ENCODE results near the gene ZBED6. TPM values are rescaled to one million over a fixed set of nuclear protein-coding genes. Genes with fewer than 3 reads are reported as not detected.
"Not testable (repeated sequence)": the region's sequence is repeated elsewhere in the genome, so short reads cannot be mapped to it uniquely, and the experiment has no call there.

The ZBED6 gene
- total RNA-seq, 1 donor from 2014 or later = 4.5 TPM

- DNase-seq (ENCODE audit: low read depth) = no peak
- TF ChIP-seq CTCF (IDR thresholded peaks at IDR 0.05; ENCODE audit: insufficient read depth, low read length, severe bottlenecking) = no peak
- no peak for FAIRE-seq
- H3K4me3 ChIP-seq (ENCODE audit: low read depth, low read length) = no peak overlapping the region
- H3K36me3 ChIP-seq (ENCODE audit: control insufficient read depth, insufficient read depth, low read length) = peaks cover 4% of the 10 kb centered on the region
- H3K27me3 ChIP-seq (ENCODE audit: control insufficient read depth, insufficient read depth, low read length) = no peaks in the 10 kb centered on the region
These were observed 18.3 kb downstream of the ZBED6 start for GRCh38 chr1:203813581-203814341.

GRCh38 chr1:203818399-203818798, 23.0 kb downstream of the ZBED6 start:
- H3K36me3 ChIP-seq (ENCODE audit: control insufficient read depth, insufficient read depth, low read length) = peaks cover 12% of the 10 kb centered on the region
- DNase-seq (ENCODE audit: low read depth) (no peak), FAIRE-seq (no peak)
- no peak overlapping the region for H3K4me3 ChIP-seq (ENCODE audit: low read depth, low read length)
- no peaks in the 10 kb centered on the region for H3K27me3 ChIP-seq (ENCODE audit: control insufficient read depth, insufficient read depth, low read length)
- no peak for TF ChIP-seq CTCF (IDR thresholded peaks at IDR 0.05; ENCODE audit: insufficient read depth, low read length, severe bottlenecking)

GRCh38 chr1:203823306-203823705, 27.9 kb downstream of the ZBED6 start:
- no peak overlapping the region for H3K4me3 ChIP-seq (ENCODE audit: low read depth, low read length)
- TF ChIP-seq CTCF (IDR thresholded peaks at IDR 0.05; ENCODE audit: insufficient read depth, low read length, severe bottlenecking) = no peak
- H3K36me3 ChIP-seq (ENCODE audit: control insufficient read depth, insufficient read depth, low read length) = peaks cover 9% of the 10 kb centered on the region
- no peak for FAIRE-seq
- no peaks in the 10 kb centered on the region for H3K27me3 ChIP-seq (ENCODE audit: control insufficient read depth, insufficient read depth, low read length)
- no peak for DNase-seq (ENCODE audit: low read depth)

- Histone ChIP-seq H3K36me3 (ENCODE audit: control insufficient read depth, insufficient read depth, low read length) (peaks cover 7% of the 10 kb centered on the region), H3K27me3 (ENCODE audit: control insufficient read depth, insufficient read depth, low read length) (no peaks in the 10 kb centered on the region), H3K4me3 (ENCODE audit: low read depth, low read length) (no peak overlapping the region)
- no peak for TF ChIP-seq CTCF (IDR thresholded peaks at IDR 0.05; ENCODE audit: insufficient read depth, low read length, severe bottlenecking)
- FAIRE-seq (no peak), DNase-seq (ENCODE audit: low read depth) (no peak)
These were observed 30.8 kb downstream of the ZBED6 start for GRCh38 chr1:203826175-203826574.

- no peak for DNase-seq (ENCODE audit: low read depth)
- Histone ChIP-seq H3K27me3 (ENCODE audit: control insufficient read depth, insufficient read depth, low read length) (no peaks in the 10 kb centered on the region), H3K36me3 (ENCODE audit: control insufficient read depth, insufficient read depth, low read length) (peaks cover 4% of the 10 kb centered on the region), H3K4me3 (ENCODE audit: low read depth, low read length) (no peak overlapping the region)
- no peak for TF ChIP-seq CTCF (IDR thresholded peaks at IDR 0.05; ENCODE audit: insufficient read depth, low read length, severe bottlenecking)
- no peak for FAIRE-seq
These were observed 32.6 kb downstream of the ZBED6 start for GRCh38 chr1:203828002-203828401.

- DNase-seq (ENCODE audit: low read depth) = no peak
- Histone ChIP-seq H3K4me3 (ENCODE audit: low read depth, low read length) (no peak overlapping the region), H3K27me3 (ENCODE audit: control insufficient read depth, insufficient read depth, low read length) (no peaks in the 10 kb centered on the region), H3K36me3 (ENCODE audit: control insufficient read depth, insufficient read depth, low read length) (peaks cover 5% of the 10 kb centered on the region)
- FAIRE-seq = no peak
- TF ChIP-seq CTCF (IDR thresholded peaks at IDR 0.05; ENCODE audit: insufficient read depth, low read length, severe bottlenecking) = no peak
These were observed 33.1 kb downstream of the ZBED6 start for GRCh38 chr1:203828503-203828902.

- DNase-seq (ENCODE audit: low read depth); H3K27me3 ChIP-seq (ENCODE audit: control insufficient read depth, insufficient read depth, low read length); H3K36me3 ChIP-seq (ENCODE audit: control insufficient read depth, insufficient read depth, low read length); FAIRE-seq; H3K4me3 ChIP-seq (ENCODE audit: low read depth, low read length): not testable (repeated sequence)
These were observed 33.8 kb downstream of the ZBED6 start for GRCh38 chr1:203829247-203829646.
